Calu3 (cell line): Measurements from ENCODE around the gene RNU2-63P. TPM values are rescaled to one million over a fixed set of nuclear protein-coding genes. Genes with fewer than 3 reads are reported as not detected.
"Not testable (repeated sequence)": the region's sequence is repeated elsewhere in the genome, so short reads cannot be mapped to it uniquely, and the experiment has no call there.

Experiments used
- BruUV-seq: library from RNA; stranded (reverse); fragments of 400-500 nt; replicated peaks from 2 replicates; lab custom pipeline; 2021; lab: Mats Ljungman, UMichigan
- CTCF ChIA-PET: fragments of 300-600 bp; sonication (Branson Sonifier 250); formaldehyde crosslinking; loops from one replicate; lab custom pipeline; 2022; ENCODE audit warnings: antibody characterized with exemption; lab: Charles Lee
- DNase-seq: peaks from one replicate; pipeline ENCODE4 v3.0.0; 2022
- H3K27ac Mint-ChIP-seq: one replicate; pipeline ENCODE4 v1.8.0; 2022; ENCODE audit warnings: mixed read lengths; ENCODE audit not compliant: unreplicated experiment
- H3K27me3 Mint-ChIP-seq: one replicate; pipeline ENCODE4 v1.8.0; 2022; ENCODE audit warnings: mixed read lengths; ENCODE audit not compliant: unreplicated experiment
- H3K36me3 Mint-ChIP-seq: one replicate; pipeline ENCODE4 v1.8.0; 2022; ENCODE audit warnings: mild to moderate bottlenecking, moderate library complexity, mixed read lengths; ENCODE audit not compliant: insufficient read depth, unreplicated experiment
- H3K4me1 Mint-ChIP-seq: one replicate; pipeline ENCODE4 v1.8.0; 2022; ENCODE audit warnings: mild to moderate bottlenecking, low read depth, mixed read lengths; ENCODE audit not compliant: unreplicated experiment
- H3K4me3 Mint-ChIP-seq: one replicate; pipeline ENCODE4 v1.8.0; 2022; ENCODE audit warnings: mild to moderate bottlenecking, low read depth, moderate library complexity, mixed read lengths; ENCODE audit not compliant: unreplicated experiment
- H3K9me3 Mint-ChIP-seq: one replicate; pipeline ENCODE4 v1.8.0; 2022; ENCODE audit warnings: low read depth, mixed read lengths; ENCODE audit not compliant: unreplicated experiment
- intact Hi-C: fragments of 100-400 bp; cut with micrococcal nuclease; formaldehyde crosslinking; loops from one replicate; pipeline ENCODE4 v1.10.0; 2022; ENCODE audit not compliant: unreplicated experiment
- total RNA-seq: library from RNA; stranded (reverse); gene quantifications from 2 replicates; pipeline ENCODE4 v1.2.3, GENCODE V29; 2022
- TF ChIP-seq, protein P1 (sequence below): fragments of 200-600 bp; IDR thresholded peaks from one replicate; pipeline ENCODE4 v1.8.0; 2022; ENCODE audit warnings: antibody characterized with exemption; ENCODE audit not compliant: unreplicated experiment

RNU2-63P gene
- total RNA-seq, 1 experiment from 2014 or later, result not detected

DNA sequence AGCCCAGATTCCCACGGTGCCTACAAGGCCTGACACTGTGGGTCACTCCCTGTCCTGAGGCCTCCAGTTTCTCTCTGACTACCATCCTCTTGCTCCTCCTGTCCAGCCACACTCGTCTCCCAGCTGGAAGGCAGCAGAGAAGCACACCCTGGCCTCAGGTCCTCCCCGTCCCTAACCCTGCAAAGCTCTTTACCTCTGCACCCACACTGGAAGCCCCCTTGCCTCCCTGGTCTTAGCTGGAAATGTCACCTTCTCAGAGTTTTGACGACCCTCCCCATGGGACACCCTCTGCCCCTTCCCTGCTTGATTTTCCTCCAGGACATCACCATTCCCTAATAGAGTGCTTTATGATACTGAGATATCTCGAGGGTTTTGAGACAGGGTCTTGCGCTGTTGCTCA is 10.6 kb downstream of the RNU2-63P start:
- no peaks in the 10 kb centered on the region for H3K4me1 Mint-ChIP-seq
- no TSS peak for BruUV-seq
- no peak for DNase-seq

GRCh38 chr2:88003074-88003755 is 13.1 kb downstream of the RNU2-63P start:
- BruUV-seq, result no TSS peak
- Mint-ChIP-seq H3K27me3 (no peaks in the 10 kb centered on the region), H3K4me3 (no peak overlapping the region), H3K36me3 (no peaks in the 10 kb centered on the region), H3K9me3 (no peaks in the 10 kb centered on the region), H3K27ac (no peak overlapping the region), H3K4me1 (no peaks in the 10 kb centered on the region)
- CTCF ChIA-PET, result no interaction called here
- DNase-seq, result no peak
- intact Hi-C loops, result no loop called here
- TF ChIP-seq, protein P1, sequence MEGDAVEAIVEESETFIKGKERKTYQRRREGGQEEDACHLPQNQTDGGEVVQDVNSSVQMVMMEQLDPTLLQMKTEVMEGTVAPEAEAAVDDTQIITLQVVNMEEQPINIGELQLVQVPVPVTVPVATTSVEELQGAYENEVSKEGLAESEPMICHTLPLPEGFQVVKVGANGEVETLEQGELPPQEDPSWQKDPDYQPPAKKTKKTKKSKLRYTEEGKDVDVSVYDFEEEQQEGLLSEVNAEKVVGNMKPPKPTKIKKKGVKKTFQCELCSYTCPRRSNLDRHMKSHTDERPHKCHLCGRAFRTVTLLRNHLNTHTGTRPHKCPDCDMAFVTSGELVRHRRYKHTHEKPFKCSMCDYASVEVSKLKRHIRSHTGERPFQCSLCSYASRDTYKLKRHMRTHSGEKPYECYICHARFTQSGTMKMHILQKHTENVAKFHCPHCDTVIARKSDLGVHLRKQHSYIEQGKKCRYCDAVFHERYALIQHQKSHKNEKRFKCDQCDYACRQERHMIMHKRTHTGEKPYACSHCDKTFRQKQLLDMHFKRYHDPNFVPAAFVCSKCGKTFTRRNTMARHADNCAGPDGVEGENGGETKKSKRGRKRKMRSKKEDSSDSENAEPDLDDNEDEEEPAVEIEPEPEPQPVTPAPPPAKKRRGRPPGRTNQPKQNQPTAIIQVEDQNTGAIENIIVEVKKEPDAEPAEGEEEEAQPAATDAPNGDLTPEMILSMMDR, result no peak

More for the DNA sequence above, 10.6 kb downstream of the RNU2-63P start:
- TF ChIP-seq, protein P1, result no peak
- Mint-ChIP-seq H3K27me3 (no peaks in the 10 kb centered on the region), H3K36me3 (no peaks in the 10 kb centered on the region), H3K27ac (no peak overlapping the region), H3K9me3 (no peaks in the 10 kb centered on the region), H3K4me3 (no peak overlapping the region)
- intact Hi-C loops, result no loop called here
- CTCF ChIA-PET, result interaction anchor here (0.8 kb wide), 1 partner anchor 31 kb away, joined by 3 read pairs; no protein-coding TSS in a partner anchor

DNA sequence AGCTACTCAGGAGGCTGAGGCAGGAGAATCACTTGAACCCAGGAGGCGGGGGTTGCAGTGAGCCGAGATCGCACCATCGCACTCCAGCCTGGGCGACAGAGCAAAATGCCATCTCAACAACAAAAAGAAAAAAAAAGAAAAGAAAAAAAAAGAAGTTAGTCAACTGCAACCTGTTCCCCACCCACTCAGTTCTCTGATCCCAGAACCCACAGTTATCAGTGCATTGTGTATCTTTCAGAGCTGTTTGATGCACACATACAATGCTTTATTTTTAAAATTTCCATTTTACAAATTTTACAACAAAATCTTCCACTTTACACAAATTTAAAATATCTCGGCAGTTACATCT is 14.0 kb downstream of the RNU2-63P start:
- Mint-ChIP-seq H3K4me3 (no peak overlapping the region), H3K4me1 (no peaks in the 10 kb centered on the region), H3K27me3 (no peaks in the 10 kb centered on the region), H3K9me3 (no peaks in the 10 kb centered on the region), H3K36me3 (no peaks in the 10 kb centered on the region), H3K27ac (no peak overlapping the region)
- CTCF ChIA-PET, result no interaction called here
- BruUV-seq, result no TSS peak
- intact Hi-C loops, result no loop called here
- no peak for DNase-seq
- TF ChIP-seq, protein P1, result no peak

GRCh38 chr2:88000474-88000873 is 15.9 kb downstream of the RNU2-63P start:
- H3K9me3 Mint-ChIP-seq, H3K4me1 Mint-ChIP-seq, DNase-seq, H3K27me3 Mint-ChIP-seq, BruUV-seq, H3K27ac Mint-ChIP-seq, H3K4me3 Mint-ChIP-seq, intact Hi-C loops, H3K36me3 Mint-ChIP-seq: not testable (repeated sequence)
- CTCF ChIA-PET, result interaction anchor here (0.6 kb wide), 1 partner anchor 78 kb away, joined by 7 read pairs; no protein-coding TSS in a partner anchor

- no peak overlapping the region for H3K27ac Mint-ChIP-seq
- BruUV-seq, result no TSS peak
- CTCF ChIA-PET, result no interaction called here
- no peaks in the 10 kb centered on the region for H3K36me3 Mint-ChIP-seq
- H3K4me3 Mint-ChIP-seq, result no peak overlapping the region
- H3K4me1 Mint-ChIP-seq, result no peaks in the 10 kb centered on the region
- no peak for DNase-seq
- no peaks in the 10 kb centered on the region for H3K9me3 Mint-ChIP-seq
- no peaks in the 10 kb centered on the region for H3K27me3 Mint-ChIP-seq
- intact Hi-C loops, result no loop called here
- TF ChIP-seq, protein P1, result no peak
These were observed 19.8 kb downstream of the RNU2-63P start for GRCh38 chr2:87996570-87996969.
